Progenitor cell of endocrine pancreas (in vitro differentiated cells): ENCODE data around the gene CCDC78. TPM values are rescaled to one million over a fixed set of nuclear protein-coding genes. Genes with fewer than 3 reads are reported as not detected.
A peak's percentile ranks its signal among the peaks of the same experiment; 100 is the strongest.

Source experiments
- DNase-seq: peaks from one replicate; pipeline ENCODE4 v3.0.0; 2021; ENCODE audit warnings: low spot score; ENCODE audit not compliant: unreplicated experiment
- H3K27ac Mint-ChIP-seq: 2 replicates; pipeline ENCODE4 v1.8.0; 2021; ENCODE audit warnings: mild to moderate bottlenecking, moderate library complexity, mixed read lengths
- H3K27me3 Mint-ChIP-seq: 2 replicates; pipeline ENCODE4 v1.8.0; 2021; ENCODE audit warnings: mixed read lengths
- H3K36me3 Mint-ChIP-seq: 2 replicates; pipeline ENCODE4 v1.8.0; 2022; ENCODE audit warnings: mixed read lengths; ENCODE audit not compliant: insufficient read depth
- H3K4me1 Mint-ChIP-seq: 2 replicates; pipeline ENCODE4 v1.8.0; 2021; ENCODE audit warnings: low read depth, mixed read lengths
- H3K4me3 Mint-ChIP-seq: 2 replicates; pipeline ENCODE4 v1.8.0; 2021; ENCODE audit warnings: low read depth, mild to moderate bottlenecking, moderate library complexity, mixed read lengths
- H3K9me3 Mint-ChIP-seq: 2 replicates; pipeline ENCODE4 v1.8.0; 2021; ENCODE audit warnings: low read depth, mixed read lengths
- total RNA-seq: library from RNA; stranded (reverse); gene quantifications from 2 replicates; pipeline ENCODE4 v1.2.1, GENCODE V29; 2021
- TF ChIP-seq, protein P1 (sequence below): fragments of 200-600 bp; sonication (generic); IDR thresholded peaks from one replicate; pipeline ENCODE4 v1.5.0; 2021; ENCODE audit warnings: antibody characterized with exemption, mild to moderate bottlenecking; ENCODE audit not compliant: unreplicated experiment

Gene CCDC78
- total RNA-seq, 1 donor from 2014 or later = 3.2 TPM

- H3K9me3 Mint-ChIP-seq = no peaks in the 10 kb centered on the region
- peak overlapping the region; percentile 41 for H3K4me3 Mint-ChIP-seq
- peaks cover 8% of the 10 kb centered on the region for H3K4me1 Mint-ChIP-seq
Observed at GRCh38 chr16:722835-723633, 3.2 kb downstream of the CCDC78 start.

GRCh38 chr16:721765-722540 is 4.3 kb downstream of the CCDC78 start:
- H3K4me3 Mint-ChIP-seq = no peak overlapping the region
- TF ChIP-seq, protein P1, sequence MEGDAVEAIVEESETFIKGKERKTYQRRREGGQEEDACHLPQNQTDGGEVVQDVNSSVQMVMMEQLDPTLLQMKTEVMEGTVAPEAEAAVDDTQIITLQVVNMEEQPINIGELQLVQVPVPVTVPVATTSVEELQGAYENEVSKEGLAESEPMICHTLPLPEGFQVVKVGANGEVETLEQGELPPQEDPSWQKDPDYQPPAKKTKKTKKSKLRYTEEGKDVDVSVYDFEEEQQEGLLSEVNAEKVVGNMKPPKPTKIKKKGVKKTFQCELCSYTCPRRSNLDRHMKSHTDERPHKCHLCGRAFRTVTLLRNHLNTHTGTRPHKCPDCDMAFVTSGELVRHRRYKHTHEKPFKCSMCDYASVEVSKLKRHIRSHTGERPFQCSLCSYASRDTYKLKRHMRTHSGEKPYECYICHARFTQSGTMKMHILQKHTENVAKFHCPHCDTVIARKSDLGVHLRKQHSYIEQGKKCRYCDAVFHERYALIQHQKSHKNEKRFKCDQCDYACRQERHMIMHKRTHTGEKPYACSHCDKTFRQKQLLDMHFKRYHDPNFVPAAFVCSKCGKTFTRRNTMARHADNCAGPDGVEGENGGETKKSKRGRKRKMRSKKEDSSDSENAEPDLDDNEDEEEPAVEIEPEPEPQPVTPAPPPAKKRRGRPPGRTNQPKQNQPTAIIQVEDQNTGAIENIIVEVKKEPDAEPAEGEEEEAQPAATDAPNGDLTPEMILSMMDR = no peak

More at GRCh38 chr16:722835-723633, 3.2 kb downstream of the CCDC78 start:
- DNase-seq = no peak
- Mint-ChIP-seq H3K36me3 (no peaks in the 10 kb centered on the region), H3K27me3 (peaks cover 15% of the 10 kb centered on the region), H3K27ac (peak overlapping the region; percentile 41)
- TF ChIP-seq, protein P1 = no peak

DNA sequence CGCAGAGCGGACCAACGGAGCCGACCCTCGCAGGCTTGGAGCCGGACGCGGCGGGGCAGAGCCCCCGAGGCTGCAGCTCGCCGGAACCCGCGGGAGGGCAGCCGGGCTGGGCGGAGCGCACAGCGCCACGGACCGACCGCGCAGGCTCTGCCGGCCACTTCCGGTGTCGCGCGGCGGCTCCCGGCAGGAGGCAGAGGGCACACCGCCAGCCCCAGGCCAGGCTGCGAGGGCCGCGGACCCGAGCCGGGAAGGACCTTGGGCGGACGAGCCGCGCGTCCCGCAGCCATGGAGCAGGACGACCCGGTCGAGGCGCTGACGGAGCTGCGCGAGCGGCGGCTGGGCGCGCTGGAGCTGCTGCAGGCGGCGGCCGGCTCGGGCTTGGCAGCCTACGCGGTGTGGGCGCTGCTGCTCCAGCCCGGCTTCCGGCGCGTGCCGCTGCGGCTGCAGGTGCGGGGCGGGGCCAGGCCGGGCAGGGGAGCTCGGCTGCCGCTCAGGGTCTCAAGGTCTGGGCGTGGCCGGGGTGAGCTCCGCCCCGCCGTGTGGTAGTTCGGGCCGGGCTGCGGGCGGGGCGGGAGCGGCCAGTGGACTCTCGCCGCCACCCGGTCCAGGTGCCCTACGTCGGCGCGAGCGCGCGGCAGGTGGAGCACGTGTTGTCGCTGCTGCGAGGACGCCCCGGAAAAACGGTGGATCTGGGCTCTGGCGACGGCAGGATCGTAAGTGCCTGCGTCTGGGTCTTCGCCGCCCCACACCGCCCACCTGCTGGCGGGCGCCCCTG is 5.1 kb downstream of the CCDC78 start, which contains the start of gene ANTKMT:
TSS of gene ANTKMT (plus strand) at position 157 of the 775 bp plus-strand sequence. CDS start at position 286, 129 bp downstream.
- Mint-ChIP-seq H3K27ac (peak within 1 kb of the TSS; percentile 90), H3K9me3 (no peaks in the 10 kb centered on the region), H3K4me3 (peak within 1 kb of the TSS; percentile 77), H3K27me3 (peaks cover 11% of the 10 kb centered on the region), H3K36me3 (no peaks in the 10 kb centered on the region), H3K4me1 (peaks cover 12% of the 10 kb centered on the region)
- peak; percentile 81 for DNase-seq
- TF ChIP-seq, protein P1 = peak; percentile 10

More at GRCh38 chr16:721765-722540, 4.3 kb downstream of the CCDC78 start:
- Mint-ChIP-seq H3K9me3 (no peaks in the 10 kb centered on the region), H3K36me3 (no peaks in the 10 kb centered on the region), H3K27me3 (peaks cover 15% of the 10 kb centered on the region), H3K27ac (no peak overlapping the region), H3K4me1 (peaks cover 8% of the 10 kb centered on the region)
- no peak for DNase-seq

DNA sequence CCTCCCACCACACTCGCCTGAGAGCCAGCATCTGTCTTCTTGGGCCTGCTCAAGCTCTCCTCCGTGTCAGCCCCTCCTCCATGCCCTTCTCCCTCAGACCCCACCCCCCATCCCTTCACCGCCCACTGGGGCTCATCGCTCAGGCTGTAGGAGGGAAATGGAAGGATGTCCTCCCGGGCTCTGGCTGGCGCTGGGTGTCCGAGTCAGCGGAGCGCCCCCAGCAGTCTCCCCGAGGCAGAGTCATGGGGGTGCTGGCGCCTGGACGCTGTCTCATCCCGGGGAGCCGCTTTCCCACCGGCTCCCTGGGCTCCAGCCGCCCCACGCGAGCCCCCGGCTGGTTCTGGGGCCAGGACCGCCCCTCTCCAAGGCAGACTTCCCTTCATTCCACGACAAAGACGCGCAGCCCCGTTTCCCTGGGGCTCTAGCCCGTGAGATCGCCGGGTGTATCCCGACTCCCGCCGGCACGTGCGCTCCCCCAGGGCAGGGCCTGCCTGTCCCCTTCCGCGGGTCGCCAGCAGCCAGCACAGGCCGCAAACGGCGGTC is 5.7 kb downstream of the CCDC78 start:
- H3K27ac Mint-ChIP-seq = peak overlapping the region; percentile 90

More for the DNA sequence above, 5.7 kb downstream of the CCDC78 start:
- no peaks in the 10 kb centered on the region for H3K9me3 Mint-ChIP-seq
- H3K36me3 Mint-ChIP-seq = no peaks in the 10 kb centered on the region
- peaks cover 12% of the 10 kb centered on the region for H3K4me1 Mint-ChIP-seq
- DNase-seq = no peak
- TF ChIP-seq, protein P1 = no peak
- H3K4me3 Mint-ChIP-seq = peak overlapping the region; percentile 77
- H3K27me3 Mint-ChIP-seq = peaks cover 5% of the 10 kb centered on the region
